ENCODE measurements around the gene RPUSD1.

Gene RPUSD1

DNA sequence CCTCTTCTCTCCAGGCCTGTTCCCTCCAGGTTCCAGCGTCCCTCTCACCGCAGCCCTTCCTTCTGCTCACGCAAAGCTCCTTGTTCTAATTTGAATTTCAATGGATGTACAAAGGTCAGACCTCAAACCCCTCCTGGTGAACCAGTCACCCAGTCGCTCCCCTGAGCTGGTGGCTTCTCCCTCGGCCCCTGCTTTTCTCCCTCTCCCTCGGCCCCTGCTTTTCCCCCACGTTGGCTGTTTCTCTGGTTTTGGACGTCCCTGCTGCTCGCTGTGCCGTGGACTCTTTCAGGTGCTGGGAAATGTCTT, 36.2 kb downstream of the RPUSD1 start:
- H3K9me3 ChIP-seq: no peaks in the 10 kb centered on the region
- no peaks in the 10 kb centered on the region for H3K27me3 ChIP-seq
- no peaks in the 10 kb centered on the region for H3K36me3 ChIP-seq
- no peak for DNase-seq
- no peak overlapping the region for H3K4me3 ChIP-seq (ENCODE audit: low read depth, low read length)
- TF ChIP-seq CTCF (IDR thresholded peaks at IDR 0.05; ENCODE audit: low read depth, low read length): no peak
- no peaks in the 10 kb centered on the region for H3K4me1 ChIP-seq

GRCh38 chr16:751152-752006, 36.8 kb downstream of the RPUSD1 start:
- TF ChIP-seq CTCF (IDR thresholded peaks at IDR 0.05; ENCODE audit: low read depth, low read length): no peak
- DNase-seq: no peak
- no peaks in the 10 kb centered on the region for H3K27me3 ChIP-seq
- no peak overlapping the region for H3K4me3 ChIP-seq (ENCODE audit: low read depth, low read length)
- H3K9me3 ChIP-seq: no peaks in the 10 kb centered on the region
- no peaks in the 10 kb centered on the region for H3K36me3 ChIP-seq
- H3K4me1 ChIP-seq: no peaks in the 10 kb centered on the region

DNA sequence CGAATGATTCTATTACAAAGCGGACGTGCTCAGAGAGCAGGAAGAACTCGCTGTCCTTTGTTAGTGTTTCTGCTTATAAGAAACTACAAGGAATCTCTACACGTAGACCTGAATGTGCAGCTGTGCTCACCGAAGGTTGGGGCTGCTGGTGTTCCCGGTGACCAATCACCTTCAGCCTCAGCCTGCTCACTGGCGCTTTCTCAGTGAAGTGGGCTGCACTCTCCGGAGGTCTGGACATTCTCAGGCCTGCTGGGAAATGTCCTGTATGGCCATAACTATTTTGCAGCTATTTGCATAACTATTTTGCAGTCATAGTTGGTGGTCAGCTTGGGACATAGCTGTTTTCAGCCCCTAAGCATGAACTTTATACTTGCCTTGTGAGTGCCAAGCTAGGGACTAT, 37.7 kb downstream of the RPUSD1 start:
- TF ChIP-seq CTCF (IDR thresholded peaks at IDR 0.05; ENCODE audit: low read depth, low read length): no peak
- H3K9me3 ChIP-seq: no peaks in the 10 kb centered on the region
- no peak overlapping the region for H3K4me3 ChIP-seq (ENCODE audit: low read depth, low read length)
- H3K27me3 ChIP-seq: no peaks in the 10 kb centered on the region
- no peaks in the 10 kb centered on the region for H3K36me3 ChIP-seq
- H3K4me1 ChIP-seq: no peaks in the 10 kb centered on the region
- no peak for DNase-seq

DNA sequence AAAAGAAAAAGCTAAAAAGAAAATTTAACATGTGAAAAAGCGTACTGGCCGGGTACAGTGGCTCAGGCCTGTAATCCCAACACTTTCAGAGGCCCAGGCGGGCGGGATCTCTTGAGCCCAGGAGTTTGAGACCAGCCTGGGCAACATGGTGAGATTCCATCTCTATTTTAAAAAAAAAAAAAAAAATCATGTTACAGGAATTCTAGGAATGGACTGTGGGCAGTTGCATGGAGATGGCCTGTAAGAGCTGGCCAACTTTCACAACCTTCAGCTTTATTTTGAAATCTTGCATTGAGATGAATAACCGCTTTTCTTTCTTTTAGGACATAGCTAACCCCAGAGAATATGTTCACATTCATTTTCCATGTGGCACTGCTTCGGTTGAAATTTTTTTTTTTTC, 39.2 kb downstream of the RPUSD1 start:
- no peak for DNase-seq
- Histone ChIP-seq H3K4me1 (no peaks in the 10 kb centered on the region), H3K9me3 (no peaks in the 10 kb centered on the region), H3K27me3 (no peaks in the 10 kb centered on the region), H3K36me3 (no peaks in the 10 kb centered on the region), H3K4me3 (ENCODE audit: low read depth, low read length) (no peak overlapping the region)
- TF ChIP-seq CTCF (IDR thresholded peaks at IDR 0.05; ENCODE audit: low read depth, low read length): no peak

DNA sequence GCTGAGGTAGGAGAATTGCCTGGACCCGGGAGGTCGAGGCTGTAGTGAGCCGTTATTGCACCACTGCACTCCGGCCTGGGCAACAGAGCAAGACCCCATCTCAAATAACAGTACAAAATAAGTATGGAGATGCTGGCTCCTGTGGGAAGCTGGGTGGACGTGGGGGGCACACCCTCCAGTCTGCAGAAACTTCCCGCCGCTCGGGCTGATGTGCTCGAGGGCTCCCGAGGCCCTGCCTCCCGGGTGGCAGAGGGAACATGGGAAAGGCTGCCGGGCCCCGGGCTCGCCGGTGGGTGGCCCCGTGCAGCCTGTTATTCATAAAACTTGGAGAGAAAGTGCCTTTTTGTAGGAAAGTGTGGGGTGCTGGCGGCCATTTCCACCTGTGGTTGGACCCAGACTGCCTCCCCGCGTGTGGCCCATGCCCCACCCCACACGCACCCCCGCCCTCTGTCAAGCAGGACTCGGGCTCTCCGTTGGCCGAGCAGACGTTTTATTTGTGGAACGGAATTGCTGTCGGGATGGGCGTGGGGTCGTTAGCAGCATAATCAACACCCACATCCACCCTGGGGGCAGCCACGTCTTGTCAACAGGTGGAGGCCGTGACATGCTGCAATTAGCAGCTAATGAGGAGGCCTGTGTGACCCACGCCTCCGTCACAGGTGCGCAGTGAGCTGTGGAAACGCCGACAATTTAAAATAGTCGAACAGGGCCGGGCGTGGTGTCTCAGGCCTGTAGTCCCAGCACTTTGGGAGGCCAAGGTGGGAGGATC, 40.0 kb downstream of the RPUSD1 start:
- no peak for DNase-seq
- Histone ChIP-seq H3K4me3 (ENCODE audit: low read depth, low read length) (no peak overlapping the region), H3K36me3 (no peaks in the 10 kb centered on the region), H3K27me3 (no peaks in the 10 kb centered on the region), H3K9me3 (no peaks in the 10 kb centered on the region), H3K4me1 (no peaks in the 10 kb centered on the region)
- TF ChIP-seq CTCF (IDR thresholded peaks at IDR 0.05; ENCODE audit: low read depth, low read length): no peak

DNA sequence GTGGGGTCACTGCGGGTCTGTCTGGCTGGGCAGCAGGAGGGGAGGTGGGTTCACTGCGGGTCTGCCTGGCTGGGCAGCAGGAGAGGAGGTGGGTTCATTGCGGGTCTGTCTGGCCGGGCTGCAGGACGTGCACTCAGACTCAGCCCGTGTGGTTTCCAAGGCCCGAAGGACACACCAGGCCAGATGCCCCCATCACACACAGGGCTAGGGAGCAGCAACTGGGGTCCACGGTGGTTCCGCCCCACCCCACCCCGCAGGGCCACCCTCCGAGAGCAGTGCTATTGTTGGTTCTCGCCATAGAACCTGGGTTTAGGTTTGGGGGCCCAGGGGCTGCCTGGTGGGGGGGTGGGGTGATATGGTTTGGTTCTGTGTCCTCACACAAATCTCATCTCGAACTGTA, 41.5 kb downstream of the RPUSD1 start:
- no peak overlapping the region for H3K4me3 ChIP-seq (ENCODE audit: low read depth, low read length)
- H3K27me3 ChIP-seq: no peaks in the 10 kb centered on the region
- no peaks in the 10 kb centered on the region for H3K36me3 ChIP-seq
- no peak for TF ChIP-seq CTCF (IDR thresholded peaks at IDR 0.05; ENCODE audit: low read depth, low read length)
- H3K4me1 ChIP-seq: no peaks in the 10 kb centered on the region
- H3K9me3 ChIP-seq: no peaks in the 10 kb centered on the region
- no peak for DNase-seq
